Measurements from ENCODE around the gene TGFBR2. TPM values are rescaled to one million over a fixed set of nuclear protein-coding genes. Genes with fewer than 3 reads are reported as not detected.
A peak's percentile ranks its signal among the peaks of the same experiment; 100 is the strongest.

Gene TGFBR2
- total and polyA plus RNA-seq, 10 of the 15 experiments (the other 5 are each of a cell fraction or from before 2014, with no cell fraction given) = 0.02 to 0.98 (median 0.18) TPM; not detected in 1

DNA sequence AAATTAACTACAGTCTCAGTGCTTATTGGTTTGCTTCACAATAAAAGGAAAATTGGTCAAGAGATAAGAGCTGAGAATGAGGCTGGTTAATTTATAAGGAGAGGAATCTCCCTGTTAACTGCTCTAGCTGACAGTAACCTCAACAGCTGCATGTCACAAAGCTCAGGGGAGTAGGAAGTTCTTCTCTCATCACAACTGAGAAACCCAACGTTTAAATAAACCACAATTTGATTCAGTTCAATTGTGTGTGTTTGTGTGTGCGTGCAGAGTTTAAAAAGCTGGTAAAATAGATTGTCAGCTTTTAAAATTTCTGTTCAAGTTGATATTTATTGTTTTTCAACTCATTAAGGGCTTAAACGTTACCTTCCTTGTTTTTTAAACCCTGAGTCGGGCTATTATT, 3.5 kb upstream of the TGFBR2 start (continued):
- TF ChIP-seq RAD51 (IDR thresholded peaks at IDR 0.05) (no peak), IKZF2 (IDR thresholded peaks at IDR 0.05) (peak; percentile 57 to 58; a peak in 2 of 4 replicates), BCL11A (IDR thresholded peaks at IDR 0.05; ENCODE audit: low read depth, low read length) (no peak), TCF3 (IDR thresholded peaks at IDR 0.05; ENCODE audit: borderline replicate concordance, insufficient read depth, low read depth, low read length) (no peak), SIN3A (IDR thresholded peaks at IDR 0.05; ENCODE audit: low read depth, low read length) (no peak), CHD2 (IDR thresholded peaks at IDR 0.05; ENCODE audit: borderline replicate concordance, low read depth, low read length) (no peak), NFYB (IDR thresholded peaks at IDR 0.05; ENCODE audit: insufficient read depth, low read depth, low read length) (no peak), NR2F1 (conservative IDR thresholded peaks at IDR 0.05) (no peak), MTA2 (IDR thresholded peaks at IDR 0.05; ENCODE audit: low read depth) (peak; percentile 59; the same call in 1 of the 2 replicates), HSF1 (IDR thresholded peaks at IDR 0.05; ENCODE audit: low read depth, low read length) (no peak), CHD1 (IDR thresholded peaks at IDR 0.05; ENCODE audit: low read depth, low read length) (no peak), BCL3 (IDR thresholded peaks at IDR 0.05; ENCODE audit: borderline replicate concordance, insufficient read depth, low read depth, low read length, poor library complexity, severe bottlenecking) (no peak), SRF (IDR thresholded peaks at IDR 0.05; ENCODE audit: low read depth in 2 of 2, low read length in 2 of 2) (no peak), KAT2A (conservative IDR thresholded peaks at IDR 0.05; ENCODE audit: control insufficient read depth, low read depth, low read length) (no peak), DPF2 (IDR thresholded peaks at IDR 0.05) (no peak), RUNX3 (IDR thresholded peaks at IDR 0.05; ENCODE audit: low read length) (peak; percentile 67), SUPT20H (IDR thresholded peaks at IDR 0.05; ENCODE audit: borderline replicate concordance, control insufficient read depth, low read depth, low read length) (no peak), ZBTB11 (CRISPR knock-in tag; IDR thresholded peaks at IDR 0.05) (no peak), IKZF1 (conservative IDR thresholded peaks at IDR 0.05) (peak; percentile 69)
- TF ChIP-seq, protein P1, sequence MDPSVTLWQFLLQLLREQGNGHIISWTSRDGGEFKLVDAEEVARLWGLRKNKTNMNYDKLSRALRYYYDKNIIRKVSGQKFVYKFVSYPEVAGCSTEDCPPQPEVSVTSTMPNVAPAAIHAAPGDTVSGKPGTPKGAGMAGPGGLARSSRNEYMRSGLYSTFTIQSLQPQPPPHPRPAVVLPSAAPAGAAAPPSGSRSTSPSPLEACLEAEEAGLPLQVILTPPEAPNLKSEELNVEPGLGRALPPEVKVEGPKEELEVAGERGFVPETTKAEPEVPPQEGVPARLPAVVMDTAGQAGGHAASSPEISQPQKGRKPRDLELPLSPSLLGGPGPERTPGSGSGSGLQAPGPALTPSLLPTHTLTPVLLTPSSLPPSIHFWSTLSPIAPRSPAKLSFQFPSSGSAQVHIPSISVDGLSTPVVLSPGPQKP (IDR thresholded peaks at IDR 0.05; ENCODE audit: low read depth, low read length) = no peak
- TF ChIP-seq, protein P2, sequence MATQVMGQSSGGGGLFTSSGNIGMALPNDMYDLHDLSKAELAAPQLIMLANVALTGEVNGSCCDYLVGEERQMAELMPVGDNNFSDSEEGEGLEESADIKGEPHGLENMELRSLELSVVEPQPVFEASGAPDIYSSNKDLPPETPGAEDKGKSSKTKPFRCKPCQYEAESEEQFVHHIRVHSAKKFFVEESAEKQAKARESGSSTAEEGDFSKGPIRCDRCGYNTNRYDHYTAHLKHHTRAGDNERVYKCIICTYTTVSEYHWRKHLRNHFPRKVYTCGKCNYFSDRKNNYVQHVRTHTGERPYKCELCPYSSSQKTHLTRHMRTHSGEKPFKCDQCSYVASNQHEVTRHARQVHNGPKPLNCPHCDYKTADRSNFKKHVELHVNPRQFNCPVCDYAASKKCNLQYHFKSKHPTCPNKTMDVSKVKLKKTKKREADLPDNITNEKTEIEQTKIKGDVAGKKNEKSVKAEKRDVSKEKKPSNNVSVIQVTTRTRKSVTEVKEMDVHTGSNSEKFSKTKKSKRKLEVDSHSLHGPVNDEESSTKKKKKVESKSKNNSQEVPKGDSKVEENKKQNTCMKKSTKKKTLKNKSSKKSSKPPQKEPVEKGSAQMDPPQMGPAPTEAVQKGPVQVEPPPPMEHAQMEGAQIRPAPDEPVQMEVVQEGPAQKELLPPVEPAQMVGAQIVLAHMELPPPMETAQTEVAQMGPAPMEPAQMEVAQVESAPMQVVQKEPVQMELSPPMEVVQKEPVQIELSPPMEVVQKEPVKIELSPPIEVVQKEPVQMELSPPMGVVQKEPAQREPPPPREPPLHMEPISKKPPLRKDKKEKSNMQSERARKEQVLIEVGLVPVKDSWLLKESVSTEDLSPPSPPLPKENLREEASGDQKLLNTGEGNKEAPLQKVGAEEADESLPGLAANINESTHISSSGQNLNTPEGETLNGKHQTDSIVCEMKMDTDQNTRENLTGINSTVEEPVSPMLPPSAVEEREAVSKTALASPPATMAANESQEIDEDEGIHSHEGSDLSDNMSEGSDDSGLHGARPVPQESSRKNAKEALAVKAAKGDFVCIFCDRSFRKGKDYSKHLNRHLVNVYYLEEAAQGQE (IDR thresholded peaks at IDR 0.05; ENCODE audit: low read depth, low read length) = no peak
